ENCODE data around the gene CA7. TPM values are rescaled to one million over a fixed set of nuclear protein-coding genes. Genes with fewer than 3 reads are reported as not detected.

Gene CA7
- total and polyA plus RNA-seq, 2 donors from 2014 or later, result not detected

- intact Hi-C loops (cut with DNase I), result no loop called here
These were observed 42.7 kb upstream of the CA7 start, which contains the start of gene TERB1 for GRCh38 chr16:66801320-66802105. Gene TERB1, minus strand, starts transcription at chr16:66801584. Its CDS starts 4,786 bp downstream, at chr16:66796798.

GRCh38 chr16:66802159-66802558 lies 42.1 kb upstream of the CA7 start:
- no peak overlapping the region for H3K27ac ChIP-seq (ENCODE audit: low read depth in 2 of 2, low read length in 2 of 2)
- no peaks in the 10 kb centered on the region for H3K27me3 ChIP-seq (ENCODE audit: control insufficient read depth, insufficient read depth, low read length)
- H3K4me3 ChIP-seq (ENCODE audit: low read length in 3 of 3), result no peak overlapping the region
- FAIRE-seq, result no peak
- H3K9me3 ChIP-seq (ENCODE audit: control insufficient read depth in 2 of 3, insufficient read depth in 1 of 3, low read length in 3 of 3), result no peaks in the 10 kb centered on the region
- no peak for DNase-seq
- TF ChIP-seq CTCF (IDR thresholded peaks at IDR 0.05; ENCODE audit: borderline replicate concordance, extremely low read depth, insufficient read depth), result no peak
- no peak overlapping the region for H3K9ac ChIP-seq (ENCODE audit: low read length in 3 of 3)
- H3K4me1 ChIP-seq (ENCODE audit: control insufficient read depth in 2 of 3, insufficient read depth in 2 of 3, low read depth in 1 of 3, low read length in 3 of 3), result no peaks in the 10 kb centered on the region
- peaks cover 5 to 22% (median 19%) of the 10 kb centered on the region in 3 donors for H3K36me3 ChIP-seq (ENCODE audit: control insufficient read depth in 2 of 3, insufficient read depth in 3 of 3, low read length in 3 of 3)
- intact Hi-C loops (cut with DNase I), result no loop called here

More at GRCh38 chr16:66801320-66802105, 42.7 kb upstream of the CA7 start, which contains the start of gene TERB1:
- peaks cover 3 to 19% (median 19%) of the 10 kb centered on the region in 3 donors for H3K36me3 ChIP-seq (ENCODE audit: control insufficient read depth in 2 of 3, insufficient read depth in 3 of 3, low read length in 3 of 3)
- no peak within 1 kb of the TSS for H3K9ac ChIP-seq (ENCODE audit: low read length in 3 of 3)
- H3K4me1 ChIP-seq (ENCODE audit: control insufficient read depth in 2 of 3, insufficient read depth in 2 of 3, low read depth in 1 of 3, low read length in 3 of 3), result no peaks in the 10 kb centered on the region
- no peak for TF ChIP-seq CTCF (IDR thresholded peaks at IDR 0.05; ENCODE audit: borderline replicate concordance, extremely low read depth, insufficient read depth)
- no peaks in the 10 kb centered on the region for H3K27me3 ChIP-seq (ENCODE audit: control insufficient read depth, insufficient read depth, low read length)
- no peaks in the 10 kb centered on the region for H3K9me3 ChIP-seq (ENCODE audit: control insufficient read depth in 2 of 3, insufficient read depth in 1 of 3, low read length in 3 of 3)
- peak in 1 of 5 donors; percentile 56 for DNase-seq
- FAIRE-seq, result no peak
- H3K4me3 ChIP-seq (ENCODE audit: low read length in 3 of 3), result no peak within 1 kb of the TSS
- no peak within 1 kb of the TSS for H3K27ac ChIP-seq (ENCODE audit: low read depth in 2 of 2, low read length in 2 of 2)

DNA sequence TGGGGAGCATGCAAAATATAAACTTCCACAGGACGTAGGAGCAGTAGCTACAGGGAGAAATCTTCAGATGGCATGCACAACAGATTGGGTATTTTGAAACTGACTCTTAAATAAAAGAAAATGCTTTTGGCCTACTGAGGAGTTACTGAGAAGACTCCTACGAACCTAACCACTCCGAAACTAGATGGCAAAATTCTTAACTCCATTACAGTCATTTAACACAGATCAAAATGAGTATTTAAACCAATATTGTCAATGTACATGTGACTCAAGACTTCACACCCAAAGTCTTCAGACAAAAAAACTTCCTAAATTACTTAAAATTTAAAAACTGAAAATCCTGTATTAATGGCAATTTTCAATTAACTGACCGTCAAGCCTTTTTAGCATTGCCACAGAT lies 34.4 kb upstream of the CA7 start:
- H3K4me3 ChIP-seq (ENCODE audit: low read length in 3 of 3), result no peak overlapping the region
- no peaks in the 10 kb centered on the region for H3K4me1 ChIP-seq (ENCODE audit: control insufficient read depth in 2 of 3, insufficient read depth in 2 of 3, low read depth in 1 of 3, low read length in 3 of 3)
- no peak overlapping the region for H3K27ac ChIP-seq (ENCODE audit: low read depth in 2 of 2, low read length in 2 of 2)
- H3K9ac ChIP-seq (ENCODE audit: low read length in 3 of 3), result no peak overlapping the region
- H3K9me3 ChIP-seq (ENCODE audit: control insufficient read depth in 2 of 3, insufficient read depth in 1 of 3, low read length in 3 of 3), result no peaks in the 10 kb centered on the region
- FAIRE-seq, result no peak
- intact Hi-C loops (cut with DNase I), result no loop called here
- H3K27me3 ChIP-seq (ENCODE audit: control insufficient read depth, insufficient read depth, low read length), result no peaks in the 10 kb centered on the region
- DNase-seq, result no peak
- TF ChIP-seq CTCF (IDR thresholded peaks at IDR 0.05; ENCODE audit: borderline replicate concordance, extremely low read depth, insufficient read depth), result no peak
- peaks cover 5 to 42% (median 28%) of the 10 kb centered on the region in 3 donors for H3K36me3 ChIP-seq (ENCODE audit: control insufficient read depth in 2 of 3, insufficient read depth in 3 of 3, low read length in 3 of 3)
